HL-60 (cell line): ENCODE results near the gene SLC10A3.

Source experiments
- CTCF ChIP-seq: IDR thresholded peaks from one replicate; pipeline ENCODE4 v1.5.1; 2011; ENCODE audit warnings: low read length, control low read depth, inconsistent platforms; ENCODE audit not compliant: insufficient read depth
- GABPA ChIP-seq: IDR thresholded peaks from 2 replicates; pipeline ENCODE4 v1.6.1; 2012; ENCODE audit warnings: low read depth
- POLR2AphosphoS5 ChIP-seq: IDR thresholded peaks from 2 replicates; pipeline ENCODE4 v1.6.1; 2012; ENCODE audit warnings: low read depth
- REST ChIP-seq: IDR thresholded peaks from 2 replicates; pipeline ENCODE4 v1.6.1; 2012; ENCODE audit warnings: low read depth; ENCODE audit not compliant: insufficient replicate concordance
- SPI1 ChIP-seq: IDR thresholded peaks from 2 replicates; pipeline ENCODE4 v1.6.1; 2012; ENCODE audit warnings: low read depth, mild to moderate bottlenecking, borderline replicate concordance

GRCh38 chrX:154482786-154483185, 7.6 kb downstream of the SLC10A3 start:
- TF ChIP-seq GABPA (no peak), CTCF (no peak), POLR2AphosphoS5 (no peak), REST (no peak), SPI1 (no peak)
